ENCODE results near the gene EIF5A.
"Not testable (repeated sequence)": the region's sequence is repeated elsewhere in the genome, so short reads cannot be mapped to it uniquely, and the experiment has no call there.

EIF5A gene

DNA sequence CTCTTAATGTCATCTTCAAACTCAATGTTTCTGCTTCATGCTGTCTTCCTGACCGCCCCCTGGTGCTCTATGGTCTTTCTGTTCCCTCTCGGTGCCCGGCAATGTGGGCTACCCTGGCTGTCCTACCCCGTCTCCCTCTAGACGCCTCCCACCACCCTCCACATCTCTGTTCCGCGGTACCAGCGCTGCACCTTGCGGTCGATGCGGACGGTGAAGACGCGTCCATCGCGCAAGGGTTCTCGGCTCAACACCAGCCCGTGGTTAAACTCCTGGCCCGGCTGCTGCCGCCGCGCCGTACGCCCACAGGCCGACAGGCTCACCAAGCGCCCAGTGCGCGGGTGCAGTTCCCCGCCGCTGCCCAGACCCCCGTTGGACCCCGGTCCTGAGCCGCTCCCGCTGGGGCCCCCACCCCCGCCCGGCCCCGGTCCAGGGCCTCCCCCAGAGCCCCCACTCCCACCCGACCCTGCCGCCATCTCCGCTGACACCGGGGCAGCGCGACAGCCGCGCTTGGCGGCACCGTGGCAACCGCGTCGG is 21.5 kb downstream of the EIF5A start, which contains the start of gene NEURL4:
Gene NEURL4, minus strand, starts transcription at position 496 of the 534 bp plus-strand sequence. Its CDS starts 23 bp downstream, at position 473.
- Histone ChIP-seq H3K36me3 (peaks cover 2 to 39% (median 18%) of the 10 kb centered on the region in 3 donors), H3K4me3 (peak within 1 kb of the TSS; percentile 58 to 62), H3K27ac (peak within 1 kb of the TSS; percentile 92), H3K27me3 (peaks cover 0 to 12% of the 10 kb centered on the region in 2 donors), H3K4me1 (peaks cover 0 to 23% (median 16%) of the 10 kb centered on the region in 4 donors), H3K9me3 (no peaks in the 10 kb centered on the region)
- TF ChIP-seq, protein P1, sequence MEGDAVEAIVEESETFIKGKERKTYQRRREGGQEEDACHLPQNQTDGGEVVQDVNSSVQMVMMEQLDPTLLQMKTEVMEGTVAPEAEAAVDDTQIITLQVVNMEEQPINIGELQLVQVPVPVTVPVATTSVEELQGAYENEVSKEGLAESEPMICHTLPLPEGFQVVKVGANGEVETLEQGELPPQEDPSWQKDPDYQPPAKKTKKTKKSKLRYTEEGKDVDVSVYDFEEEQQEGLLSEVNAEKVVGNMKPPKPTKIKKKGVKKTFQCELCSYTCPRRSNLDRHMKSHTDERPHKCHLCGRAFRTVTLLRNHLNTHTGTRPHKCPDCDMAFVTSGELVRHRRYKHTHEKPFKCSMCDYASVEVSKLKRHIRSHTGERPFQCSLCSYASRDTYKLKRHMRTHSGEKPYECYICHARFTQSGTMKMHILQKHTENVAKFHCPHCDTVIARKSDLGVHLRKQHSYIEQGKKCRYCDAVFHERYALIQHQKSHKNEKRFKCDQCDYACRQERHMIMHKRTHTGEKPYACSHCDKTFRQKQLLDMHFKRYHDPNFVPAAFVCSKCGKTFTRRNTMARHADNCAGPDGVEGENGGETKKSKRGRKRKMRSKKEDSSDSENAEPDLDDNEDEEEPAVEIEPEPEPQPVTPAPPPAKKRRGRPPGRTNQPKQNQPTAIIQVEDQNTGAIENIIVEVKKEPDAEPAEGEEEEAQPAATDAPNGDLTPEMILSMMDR (IDR thresholded peaks at IDR 0.05) = no peak
- intact Hi-C loops (cut with DNase I; ENCODE audit: low total_unique reads) = no loop called here
- peak in 1 of 2 donors; percentile 79 for DNase-seq

DNA sequence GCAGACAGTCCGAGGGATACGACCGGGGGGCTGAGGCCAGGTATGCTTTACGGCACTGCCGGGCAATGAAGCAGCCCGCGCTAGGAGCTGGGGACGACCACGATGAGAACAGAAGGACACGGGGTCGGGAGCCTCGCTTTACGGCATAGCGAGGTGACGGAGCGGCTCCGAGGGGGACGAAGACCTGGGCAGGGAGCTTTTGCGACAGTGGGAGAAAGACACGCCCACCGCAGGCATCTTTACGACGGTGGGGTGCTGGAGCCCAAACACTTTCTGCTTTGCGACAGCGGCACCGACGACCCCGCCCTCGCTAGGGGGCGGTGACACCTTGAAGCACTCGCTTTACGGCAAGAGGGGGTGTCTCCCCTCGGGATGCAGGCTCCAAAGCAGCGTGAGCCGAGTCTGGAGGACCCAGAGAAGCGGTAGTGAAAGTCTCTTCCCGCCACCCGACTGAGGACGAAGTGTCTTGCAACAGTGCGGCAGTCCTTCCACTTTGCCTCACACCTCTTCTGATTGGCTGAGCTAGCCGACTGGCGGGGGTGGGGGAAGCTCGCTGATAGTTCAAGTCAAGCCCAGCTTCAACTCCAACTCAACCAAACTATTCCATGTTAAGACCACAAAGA is 22.1 kb downstream of the EIF5A start:
- Histone ChIP-seq H3K27me3 (peaks cover 0 to 17% of the 10 kb centered on the region in 2 donors), H3K4me3 (peak overlapping the region; percentile 58 to 62), H3K9me3 (no peaks in the 10 kb centered on the region), H3K36me3 (peaks cover 0 to 34% (median 14%) of the 10 kb centered on the region in 3 donors), H3K4me1 (peaks cover 0 to 23% (median 16%) of the 10 kb centered on the region in 4 donors), H3K27ac (peak overlapping the region; percentile 92)
- TF ChIP-seq, protein P1 (IDR thresholded peaks at IDR 0.05) = no peak
- peak; percentile 99 for DNase-seq
- intact Hi-C loops (cut with DNase I; ENCODE audit: low total_unique reads) = no loop called here

DNA sequence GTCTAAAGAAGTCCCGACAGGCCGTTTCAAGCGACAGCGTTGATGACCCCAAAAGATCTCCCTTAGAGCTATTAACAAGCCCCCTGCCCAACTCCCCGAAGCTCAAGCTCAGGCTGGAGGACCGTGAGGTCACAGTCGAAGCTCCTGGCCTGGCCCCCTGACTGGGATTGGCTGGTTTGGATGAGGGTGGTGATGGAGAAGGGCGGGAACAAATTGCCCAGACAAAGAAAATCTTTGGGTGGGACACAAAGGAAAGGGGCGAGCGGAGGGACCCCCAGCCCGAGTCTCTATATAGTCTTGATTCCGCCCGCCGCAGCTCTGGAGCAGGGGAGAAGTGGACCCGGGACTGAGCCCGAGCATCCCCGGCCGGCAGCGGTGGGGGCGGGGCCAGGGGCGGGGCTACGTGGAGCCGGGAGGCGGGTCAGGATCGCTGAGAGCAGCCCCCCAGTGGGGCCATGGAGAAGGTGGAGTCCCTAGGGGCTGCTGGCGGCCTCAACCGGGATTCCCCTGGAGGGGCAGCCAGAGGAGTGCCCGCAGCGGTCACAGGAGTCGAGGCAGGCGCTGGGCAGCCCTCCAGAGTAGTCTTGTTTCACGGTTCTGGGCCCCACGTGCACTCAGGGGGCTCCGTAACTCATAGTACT is 22.7 kb downstream of the EIF5A start:
- no peaks in the 10 kb centered on the region for H3K9me3 ChIP-seq
- H3K4me3 ChIP-seq = peak overlapping the region; percentile 58 to 62
- peaks cover 0 to 24% of the 10 kb centered on the region in 2 donors for H3K27me3 ChIP-seq
- H3K4me1 ChIP-seq = peaks cover 0 to 23% (median 16%) of the 10 kb centered on the region in 4 donors
- intact Hi-C loops (cut with DNase I; ENCODE audit: low total_unique reads) = no loop called here
- TF ChIP-seq, protein P1 (IDR thresholded peaks at IDR 0.05) = no peak
- peak; percentile 79 to 89 for DNase-seq
- H3K27ac ChIP-seq = peak overlapping the region; percentile 92
- H3K36me3 ChIP-seq = peaks cover 0 to 27% (median 8%) of the 10 kb centered on the region in 3 donors

DNA sequence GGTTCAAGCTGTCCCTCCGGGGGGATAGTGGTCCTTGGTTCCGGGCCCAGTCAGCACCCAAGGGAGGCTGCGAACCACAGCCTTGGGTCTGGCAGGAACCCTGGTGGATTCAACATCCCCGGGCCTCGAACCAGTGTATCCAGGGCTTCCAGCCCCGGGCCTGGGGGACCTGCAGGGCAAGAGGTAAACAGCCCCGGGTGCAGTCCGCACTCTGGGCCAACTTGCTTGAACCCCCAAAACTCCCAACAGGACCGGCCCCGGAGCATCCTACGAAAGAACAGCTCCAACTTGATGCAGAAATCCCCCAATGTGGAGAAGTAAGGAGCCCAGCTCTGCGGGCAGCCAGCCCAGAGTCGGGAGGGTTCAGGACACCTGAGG is 23.2 kb downstream of the EIF5A start:
- Histone ChIP-seq H3K36me3 (peaks cover 0 to 22% (median 3%) of the 10 kb centered on the region in 3 donors), H3K9me3 (no peaks in the 10 kb centered on the region), H3K4me3 (peak overlapping the region; percentile 58 to 62), H3K27ac (peak overlapping the region; percentile 92), H3K27me3 (peaks cover 0 to 29% of the 10 kb centered on the region in 2 donors), H3K4me1 (peaks cover 0 to 23% (median 16%) of the 10 kb centered on the region in 4 donors)
- no peak for DNase-seq
- TF ChIP-seq, protein P1 (IDR thresholded peaks at IDR 0.05) = no peak
- intact Hi-C loops (cut with DNase I; ENCODE audit: low total_unique reads) = no loop called here

DNA sequence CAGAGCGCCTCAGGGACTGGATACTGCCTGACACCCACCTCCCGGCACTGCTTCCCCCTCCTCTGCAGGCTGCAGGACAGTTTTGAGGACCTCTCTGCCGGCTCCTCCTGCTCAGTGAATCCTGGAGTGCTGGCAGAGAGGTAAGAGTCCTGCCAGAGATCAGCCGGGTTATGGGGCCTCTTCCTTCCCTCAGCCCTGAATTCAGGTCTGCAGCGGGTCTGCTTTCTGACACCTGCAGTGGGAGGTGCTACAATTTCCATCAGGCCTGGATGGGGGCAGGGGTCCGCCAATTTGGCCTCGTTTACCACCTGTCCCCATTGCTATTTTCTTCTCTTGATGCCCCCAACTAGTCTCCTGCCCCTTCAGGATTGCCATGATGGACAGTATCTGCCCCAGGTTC is 24.7 kb downstream of the EIF5A start:
- Histone ChIP-seq H3K9me3 (no peaks in the 10 kb centered on the region), H3K4me3 (no peak overlapping the region), H3K4me1 (peaks cover 0 to 23% (median 16%) of the 10 kb centered on the region in 4 donors), H3K27me3 (peaks cover 0 to 44% of the 10 kb centered on the region in 2 donors), H3K27ac (no peak overlapping the region), H3K36me3 (peaks cover 0 to 7% (median 0%) of the 10 kb centered on the region in 3 donors)
- TF ChIP-seq, protein P1 (IDR thresholded peaks at IDR 0.05) = no peak
- intact Hi-C loops (cut with DNase I; ENCODE audit: low total_unique reads) = no loop called here
- no peak for DNase-seq

DNA sequence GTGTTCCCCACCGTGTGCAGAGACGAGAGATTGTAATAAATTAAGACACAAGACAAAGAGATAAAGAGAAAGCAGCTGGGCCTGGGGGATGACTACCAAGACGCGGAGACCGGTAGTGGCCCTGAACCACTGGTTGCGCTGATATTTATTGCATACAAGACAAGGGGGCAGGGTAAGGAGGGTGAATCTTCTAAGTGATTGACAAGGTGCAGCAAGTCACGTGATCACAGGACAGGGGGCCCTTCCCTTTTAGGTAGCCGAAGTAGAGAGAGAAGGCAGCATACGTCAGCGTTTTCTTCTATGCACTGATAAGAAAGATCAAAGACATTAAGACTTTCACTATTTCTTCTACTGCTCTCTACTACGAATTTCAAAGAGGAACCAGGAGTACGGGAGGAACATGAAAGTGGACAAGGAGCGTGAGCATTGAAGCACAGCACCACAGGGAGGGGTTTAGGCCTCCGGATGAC is 25.2 kb downstream of the EIF5A start:
- intact Hi-C loops (cut with DNase I; ENCODE audit: low total_unique reads); H3K36me3 ChIP-seq; H3K9me3 ChIP-seq; H3K4me3 ChIP-seq; DNase-seq; H3K27ac ChIP-seq: not testable (repeated sequence)
- Histone ChIP-seq H3K4me1 (peaks cover 0 to 19% (median 16%) of the 10 kb centered on the region in 4 donors), H3K27me3 (peaks cover 0 to 45% of the 10 kb centered on the region in 2 donors)
